Umbilical cord (tissue), 2 donors: Measurements from ENCODE around the gene CALCOCO1. TPM values are rescaled to one million over a fixed set of nuclear protein-coding genes. Genes with fewer than 3 reads are reported as not detected.
A peak's percentile ranks its signal among the peaks of the same experiment; 100 is the strongest.
"Not testable (repeated sequence)": the region's sequence is repeated elsewhere in the genome, so short reads cannot be mapped to it uniquely, and the experiment has no call there.

ENCODE experiments used
- DNase-seq: peaks from one replicate; pipeline ENCODE4 v3.0.0-alpha.2; 2015; ENCODE audit warnings: low spot score
- total RNA-seq: library from RNA; depleted of rRNA; stranded (reverse); fragments of >200 nt; gene quantifications from one replicate; pipeline ENCODE4 v1.2.3, GENCODE V29; 2014; ENCODE audit warnings: low replicate concordance; ENCODE audit not compliant: insufficient read depth

Gene CALCOCO1
- total RNA-seq: 93.4 TPM

GRCh38 chr12:53727310-53728041, at the start of gene CALCOCO1:
Gene CALCOCO1, minus strand, starts transcription at chr12:53727452. Its CDS starts 2,210 bp downstream, at chr12:53725242.
- DNase-seq: peak; percentile 100

GRCh38 chr12:53776872-53777271, 49.6 kb upstream of the CALCOCO1 start:
- no peak for DNase-seq

DNA sequence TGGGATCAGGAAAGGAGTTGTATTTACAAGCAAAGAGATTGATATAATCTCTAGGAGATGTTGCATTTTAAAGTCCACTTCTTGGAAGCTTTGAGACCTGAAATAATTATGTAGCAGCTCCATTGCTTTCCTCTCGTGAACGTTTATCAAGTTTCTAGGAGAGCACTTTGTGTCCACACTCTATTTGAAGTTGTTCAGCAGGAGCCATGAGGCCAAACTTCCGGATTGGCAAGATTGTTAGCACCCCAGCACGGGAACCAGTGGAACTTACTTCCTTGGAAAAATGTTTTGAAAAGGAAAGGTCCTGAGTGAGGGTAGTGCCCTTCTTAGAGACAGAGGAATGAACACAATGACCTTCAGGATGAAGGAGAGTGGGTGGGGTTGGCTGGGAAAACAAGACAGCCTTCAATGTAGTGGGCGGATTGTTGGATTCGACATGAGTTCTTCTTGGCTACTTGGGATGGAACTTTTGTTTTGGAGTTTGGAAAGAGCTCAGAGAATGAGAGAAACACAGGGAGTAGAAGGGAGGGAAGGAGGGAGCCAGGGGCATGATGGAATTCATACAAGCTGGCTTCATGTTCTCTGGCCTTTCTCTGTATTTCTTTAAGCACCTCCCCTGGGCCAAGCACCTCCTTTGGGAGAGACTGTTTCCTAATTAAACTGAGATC, 48.4 kb upstream of the CALCOCO1 start:
- no peak for DNase-seq

DNA sequence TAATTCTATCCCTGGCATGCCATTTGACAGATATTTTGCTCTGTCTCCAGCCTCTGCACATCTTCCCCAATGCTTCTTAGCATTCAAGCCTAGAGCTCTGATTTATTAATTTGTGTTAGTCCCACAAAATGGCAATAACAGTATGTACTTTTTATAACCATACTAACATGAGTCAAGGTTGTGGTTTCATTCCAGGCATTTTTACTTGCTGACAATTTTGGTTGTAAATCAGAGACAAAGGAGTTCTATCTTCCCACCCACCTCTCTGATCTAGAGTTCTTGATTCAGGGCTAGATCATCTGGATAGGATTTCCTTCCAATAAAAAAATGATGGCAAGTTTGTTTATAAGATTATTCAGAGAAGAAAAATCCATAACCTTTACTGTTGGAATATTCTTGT, 43.0 kb upstream of the CALCOCO1 start:
- DNase-seq: peak; percentile 40

- DNase-seq: no peak
These were observed 41.7 kb upstream of the CALCOCO1 start for GRCh38 chr12:53768976-53769375.

- DNase-seq: no peak
These were observed 39.6 kb upstream of the CALCOCO1 start for GRCh38 chr12:53766881-53767280.

DNA sequence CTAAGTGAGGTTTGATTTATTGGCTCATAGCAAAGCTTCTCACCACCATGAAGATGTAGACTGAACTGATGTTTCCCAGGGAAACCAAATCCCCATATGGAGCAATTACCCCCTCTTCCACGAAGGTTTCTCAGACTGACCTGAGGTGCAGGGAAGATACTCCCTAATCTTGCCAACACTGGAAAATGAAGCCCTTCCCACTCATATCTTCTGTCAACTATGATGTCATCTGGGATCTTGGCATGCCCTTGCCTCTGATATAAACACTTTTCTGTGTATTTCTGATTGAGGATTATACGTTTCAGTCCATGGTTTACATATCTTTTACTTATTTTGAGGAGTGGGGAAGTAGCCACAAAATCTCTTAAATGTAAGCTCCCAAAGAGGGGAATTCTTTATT, 38.6 kb upstream of the CALCOCO1 start:
- no peak for DNase-seq

DNA sequence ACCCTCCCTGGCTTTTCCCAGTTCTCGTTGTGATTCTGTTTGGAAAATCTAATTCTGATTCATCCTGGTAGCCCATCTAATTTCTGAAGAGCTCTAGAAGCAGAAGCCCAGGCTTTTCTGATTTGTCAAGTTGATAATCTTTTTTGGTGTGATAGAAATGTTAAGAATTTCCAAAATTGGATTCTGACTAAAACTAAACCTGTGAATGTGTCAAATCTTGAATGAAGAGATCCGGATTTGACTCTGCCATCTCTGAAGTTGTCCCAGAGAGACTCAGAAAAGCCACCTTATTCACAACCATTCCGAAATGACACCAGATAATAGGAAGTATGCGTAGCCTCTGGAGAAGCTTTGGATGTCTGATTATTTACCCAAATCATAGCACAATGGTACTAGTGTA, 37.4 kb upstream of the CALCOCO1 start:
- no peak for DNase-seq

DNA sequence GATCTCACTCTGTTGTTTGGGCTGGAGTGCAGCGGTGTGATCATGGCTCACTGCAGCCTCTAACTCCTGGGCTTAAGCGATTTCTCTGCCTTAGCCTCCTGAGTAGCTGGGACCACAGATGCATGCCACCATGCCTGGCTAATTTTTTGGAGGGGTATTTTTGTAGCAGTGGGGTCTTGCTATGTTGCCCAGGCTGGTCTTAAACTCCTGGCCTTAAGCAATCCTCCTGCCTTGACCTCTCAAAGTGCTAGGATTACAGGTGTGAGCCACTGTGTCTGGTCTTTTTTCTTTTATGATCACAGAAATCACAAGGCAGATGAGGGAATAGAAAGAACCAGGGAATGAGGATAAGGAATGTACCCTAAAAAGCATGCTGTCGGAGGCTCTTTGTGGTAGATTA, 35.5 kb upstream of the CALCOCO1 start:
- not testable (repeated sequence) for DNase-seq

GRCh38 chr12:53761306-53761705, 34.1 kb upstream of the CALCOCO1 start:
- no peak for DNase-seq

DNA sequence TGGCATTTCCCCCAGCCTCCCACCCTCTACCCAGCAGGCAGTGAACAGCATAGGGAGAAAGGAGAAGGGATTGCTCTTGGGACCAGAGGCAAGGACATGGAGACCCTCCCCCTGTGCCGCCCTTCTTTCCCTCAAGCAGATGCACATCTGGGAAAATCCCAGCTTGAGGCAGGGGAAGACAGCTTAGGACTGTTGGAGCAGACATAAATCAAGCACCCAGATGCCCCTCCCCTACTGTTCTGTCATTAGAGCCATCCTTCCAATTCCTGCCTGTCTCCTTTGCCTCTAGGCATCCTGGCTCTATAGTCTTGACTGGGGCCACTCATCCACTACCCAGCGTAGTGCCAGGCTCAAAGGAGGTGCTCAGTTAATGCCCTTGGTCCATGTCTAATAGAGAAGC, 32.0 kb upstream of the CALCOCO1 start:
- DNase-seq: no peak

DNA sequence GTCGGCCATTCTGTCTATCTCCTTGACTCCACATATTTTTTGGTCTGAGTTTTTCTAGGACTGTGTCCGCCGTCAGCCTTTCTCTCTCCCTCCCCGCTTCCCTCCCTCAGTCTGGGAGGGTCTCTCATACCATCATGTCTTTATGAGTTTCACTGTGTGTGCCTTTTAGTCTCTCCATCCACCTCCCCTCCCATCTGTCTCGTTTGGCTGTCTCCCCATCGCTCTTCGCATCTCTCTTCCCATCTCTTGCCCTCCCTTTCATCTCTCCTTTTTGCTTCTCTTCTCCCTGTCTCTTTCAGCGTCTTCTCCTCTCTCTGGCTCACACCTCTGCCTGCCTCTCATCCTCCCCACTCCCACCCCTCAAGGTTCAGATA, 31.5 kb upstream of the CALCOCO1 start:
- no peak for DNase-seq

DNA sequence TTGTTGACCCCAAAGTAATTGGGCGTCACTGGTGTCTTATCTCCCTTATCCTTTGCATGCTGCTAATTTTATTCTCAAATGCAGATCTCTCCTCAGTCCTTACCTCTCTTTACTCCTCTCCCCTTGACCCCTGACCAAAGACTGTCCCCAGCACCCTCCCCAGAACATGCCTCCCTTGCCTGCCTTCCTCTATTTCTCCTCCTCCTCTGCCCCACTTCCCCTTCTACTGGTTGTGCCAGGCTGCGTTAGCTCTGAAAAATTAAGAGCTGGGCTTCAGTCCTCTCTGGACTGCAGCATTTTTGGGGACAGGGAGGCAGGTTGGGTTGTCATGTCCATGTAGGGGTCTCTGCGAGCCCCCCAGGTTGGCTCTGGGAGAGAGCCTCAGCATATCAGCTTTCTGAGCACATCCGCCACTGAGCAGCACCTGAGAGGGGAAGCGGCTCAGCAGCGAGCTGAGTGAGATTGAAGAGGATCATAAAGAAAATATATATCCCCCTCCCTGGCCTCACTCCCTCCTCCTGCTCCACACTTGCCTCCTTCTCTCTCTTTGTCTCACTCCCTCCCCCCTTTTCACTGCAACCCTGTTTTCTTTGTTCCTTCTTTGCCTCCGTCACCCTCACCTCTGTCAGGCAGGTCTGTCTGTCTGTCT, 31.0 kb upstream of the CALCOCO1 start:
- DNase-seq: no peak

GRCh38 chr12:53757101-53757770, 30.0 kb upstream of the CALCOCO1 start:
- peak; percentile 66 for DNase-seq

DNA sequence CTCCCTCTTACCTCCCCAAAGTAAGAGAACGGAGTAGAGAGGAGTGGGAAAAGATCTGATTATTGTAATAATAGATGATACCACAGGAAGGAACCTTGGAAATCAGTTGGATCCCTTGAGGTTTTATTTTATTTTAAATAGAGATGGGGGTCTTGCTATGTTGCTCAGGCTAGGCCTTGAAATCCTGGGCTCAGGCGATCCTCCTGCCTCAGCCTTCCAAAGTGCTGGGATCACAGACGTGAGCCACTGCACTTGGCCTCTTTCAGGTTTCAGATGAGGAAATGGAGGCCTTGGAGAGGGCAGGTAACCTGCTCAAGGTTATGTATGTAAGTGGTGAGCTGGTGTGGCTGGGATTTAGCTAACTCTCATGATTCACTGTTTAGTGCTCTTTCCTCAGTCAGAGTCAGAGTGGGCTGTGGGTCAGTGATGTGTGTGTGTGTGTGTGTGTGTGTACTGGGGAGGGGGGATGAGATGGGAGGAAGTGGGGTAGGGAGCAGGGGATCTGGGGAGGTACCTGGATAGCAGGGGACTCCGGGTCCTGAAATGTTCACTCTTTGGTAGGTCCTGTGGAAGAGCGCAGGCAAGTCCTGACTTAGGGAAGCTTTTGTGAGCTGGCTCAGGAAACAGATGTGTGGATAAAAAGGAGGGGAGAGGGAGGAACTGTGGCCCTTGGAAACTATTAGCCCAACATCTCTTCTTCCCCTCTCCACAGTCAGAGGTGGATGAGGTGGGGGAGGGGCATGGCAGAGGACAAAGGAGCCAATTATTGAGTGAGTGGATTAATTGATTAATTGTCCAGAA, 29.2 kb upstream of the CALCOCO1 start:
- DNase-seq: no peak

- no peak for DNase-seq
These were observed 28.6 kb upstream of the CALCOCO1 start for GRCh38 chr12:53755893-53756292.

GRCh38 chr12:53755451-53755891, 28.2 kb upstream of the CALCOCO1 start:
- DNase-seq: no peak

DNA sequence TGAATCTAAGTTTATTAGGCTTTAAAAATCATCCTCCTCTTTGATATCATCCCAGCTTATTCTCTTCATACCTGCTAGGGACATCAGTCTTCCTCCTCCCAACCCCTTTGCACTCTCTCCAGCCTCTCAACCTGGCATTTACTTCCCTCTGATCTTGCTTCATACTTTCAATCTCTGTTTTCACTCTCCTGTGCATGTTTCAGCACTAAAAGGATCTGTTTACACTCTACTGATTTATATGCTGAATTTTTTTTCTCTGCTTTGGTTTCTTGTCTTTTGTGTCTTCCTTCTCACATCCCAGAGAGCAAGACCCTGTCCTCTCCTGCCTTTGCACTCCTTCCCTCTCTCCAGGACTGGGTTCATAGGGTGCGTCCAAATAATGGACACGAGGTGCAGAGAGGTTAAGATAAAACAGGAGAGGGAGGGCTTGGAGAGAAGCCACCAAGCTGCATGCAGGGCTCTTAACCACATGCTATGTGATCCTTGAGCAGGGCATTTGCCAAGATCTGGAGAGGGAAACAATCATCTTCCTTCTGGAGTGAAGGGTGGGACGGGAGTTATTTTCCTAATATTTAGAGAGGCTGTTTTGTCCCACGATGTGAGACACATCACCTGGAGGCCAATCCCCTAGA, 27.5 kb upstream of the CALCOCO1 start:
- peak; percentile 79 for DNase-seq

DNA sequence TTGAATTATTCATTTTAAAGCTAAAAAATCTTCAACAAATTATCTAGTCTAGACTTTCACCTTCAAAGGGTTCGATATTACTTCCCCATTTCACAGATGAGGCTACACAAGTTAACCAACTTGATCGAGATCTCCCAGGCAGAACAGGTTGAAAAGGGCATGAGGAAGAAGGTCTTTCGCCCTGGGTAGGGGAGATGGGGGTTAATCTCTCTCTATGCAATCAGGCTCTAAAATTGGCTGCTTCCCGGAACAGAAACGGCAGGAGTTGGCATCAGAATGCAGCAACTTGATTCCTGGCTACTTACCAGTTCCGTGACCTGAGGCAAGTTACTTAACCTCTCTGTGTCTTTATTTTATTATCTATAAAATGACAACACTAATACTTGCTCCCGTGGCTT, 26.9 kb upstream of the CALCOCO1 start:
- no peak for DNase-seq

DNA sequence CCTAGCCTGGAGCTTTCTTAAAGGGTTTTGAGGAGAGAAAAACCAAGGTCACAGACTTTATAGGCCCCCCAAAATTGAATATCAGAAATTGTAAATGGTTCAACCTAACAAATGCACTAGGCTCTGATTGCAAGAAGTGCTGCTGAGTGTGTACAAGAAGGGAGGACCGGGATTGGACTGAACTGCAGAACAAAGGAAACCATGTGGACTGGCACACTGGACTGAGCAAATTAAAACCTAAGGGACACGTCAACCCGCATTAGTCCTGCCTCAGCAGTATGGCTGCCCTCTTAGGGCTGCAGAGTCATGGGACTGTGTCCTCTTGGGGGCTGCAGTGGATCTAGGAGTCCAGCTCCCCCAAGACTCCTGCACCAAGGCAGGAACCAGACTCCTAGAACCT, 25.4 kb upstream of the CALCOCO1 start:
- no peak for DNase-seq

GRCh38 chr12:53752192-53752601, 24.9 kb upstream of the CALCOCO1 start:
- DNase-seq: no peak
